WI38 (cell line): ENCODE results near the gene C14orf132.

Experiments
- H3K4me3 ChIP-seq: 2 replicates; pipeline ENCODE4 v1.5.1; 2011; ENCODE audit warnings: low read depth, mild to moderate bottlenecking, control low read depth, low read length
- TF ChIP-seq, protein P1 (sequence below): IDR thresholded peaks from 2 replicates; pipeline ENCODE4 v1.5.1; 2012; ENCODE audit warnings: low read depth, mild to moderate bottlenecking, control low read depth, low read length

The C14orf132 gene

DNA sequence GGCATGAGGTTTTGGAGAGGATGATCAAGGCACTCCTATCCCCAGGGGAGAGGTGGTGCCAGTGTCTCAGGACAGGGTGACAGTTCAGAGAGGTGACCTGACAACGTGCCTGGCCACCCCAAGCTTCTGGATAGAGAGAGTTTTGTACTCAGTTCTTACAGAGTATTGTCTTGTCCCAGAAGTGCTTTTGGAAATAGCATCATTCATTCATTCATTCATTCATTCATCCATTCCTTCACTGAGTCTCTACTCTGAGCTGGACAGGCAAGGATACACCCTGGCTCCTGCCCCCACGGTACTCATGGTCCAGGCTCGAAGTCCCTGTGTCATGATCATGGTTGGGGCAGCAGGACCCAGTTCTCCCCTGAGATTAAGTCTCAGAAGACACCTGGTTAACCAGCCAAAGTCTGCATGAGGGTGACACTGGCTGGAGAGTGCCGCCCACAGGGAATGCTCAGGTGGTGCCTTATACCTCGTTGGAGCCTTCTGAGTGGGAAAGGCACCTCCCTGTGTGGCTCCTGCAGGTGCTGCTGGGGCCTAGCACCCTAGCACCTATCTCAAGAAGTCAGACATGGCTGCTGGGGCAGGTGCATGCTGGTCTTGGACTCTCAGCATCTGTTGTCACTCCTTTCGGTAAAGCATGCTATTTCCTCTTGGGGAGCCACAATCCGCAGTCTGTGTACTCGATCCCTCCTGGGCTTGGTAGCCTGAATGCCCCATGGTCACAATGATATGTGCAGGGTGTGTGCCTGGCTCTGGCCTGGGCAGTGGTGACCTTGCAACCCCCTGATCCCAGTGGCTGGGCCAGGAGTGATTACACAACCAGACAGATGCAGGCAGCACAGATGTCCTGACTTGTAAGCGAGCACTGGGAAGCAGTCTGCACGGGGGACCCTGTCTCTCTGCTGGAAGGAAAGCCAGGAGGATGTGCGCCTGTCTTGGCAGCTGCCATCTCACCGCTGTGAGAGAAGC is 57.8 kb downstream of the C14orf132 start:
- H3K4me3 ChIP-seq: no peak overlapping the region
- TF ChIP-seq, protein P1, sequence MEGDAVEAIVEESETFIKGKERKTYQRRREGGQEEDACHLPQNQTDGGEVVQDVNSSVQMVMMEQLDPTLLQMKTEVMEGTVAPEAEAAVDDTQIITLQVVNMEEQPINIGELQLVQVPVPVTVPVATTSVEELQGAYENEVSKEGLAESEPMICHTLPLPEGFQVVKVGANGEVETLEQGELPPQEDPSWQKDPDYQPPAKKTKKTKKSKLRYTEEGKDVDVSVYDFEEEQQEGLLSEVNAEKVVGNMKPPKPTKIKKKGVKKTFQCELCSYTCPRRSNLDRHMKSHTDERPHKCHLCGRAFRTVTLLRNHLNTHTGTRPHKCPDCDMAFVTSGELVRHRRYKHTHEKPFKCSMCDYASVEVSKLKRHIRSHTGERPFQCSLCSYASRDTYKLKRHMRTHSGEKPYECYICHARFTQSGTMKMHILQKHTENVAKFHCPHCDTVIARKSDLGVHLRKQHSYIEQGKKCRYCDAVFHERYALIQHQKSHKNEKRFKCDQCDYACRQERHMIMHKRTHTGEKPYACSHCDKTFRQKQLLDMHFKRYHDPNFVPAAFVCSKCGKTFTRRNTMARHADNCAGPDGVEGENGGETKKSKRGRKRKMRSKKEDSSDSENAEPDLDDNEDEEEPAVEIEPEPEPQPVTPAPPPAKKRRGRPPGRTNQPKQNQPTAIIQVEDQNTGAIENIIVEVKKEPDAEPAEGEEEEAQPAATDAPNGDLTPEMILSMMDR: no peak

DNA sequence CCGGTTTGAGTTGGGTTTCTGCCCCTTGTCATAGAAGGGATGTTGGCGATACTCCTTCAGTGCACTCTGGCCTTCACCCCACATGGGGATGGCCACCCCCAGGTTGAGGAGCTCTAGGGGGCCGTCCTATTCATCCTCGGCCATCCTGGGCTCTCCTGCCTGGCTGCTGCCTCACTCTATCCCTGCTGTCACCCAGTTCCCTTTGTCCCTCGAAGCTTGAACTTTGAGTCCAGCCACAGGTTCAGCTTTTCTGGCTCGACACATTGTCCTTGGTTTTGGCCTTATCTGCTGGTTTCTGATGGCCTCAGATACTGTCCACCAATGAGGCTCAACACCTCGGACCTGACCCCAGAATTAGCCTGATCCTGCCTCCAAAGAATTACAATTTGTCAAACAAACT is 58.6 kb downstream of the C14orf132 start:
- H3K4me3 ChIP-seq: no peak overlapping the region
- TF ChIP-seq, protein P1: no peak

DNA sequence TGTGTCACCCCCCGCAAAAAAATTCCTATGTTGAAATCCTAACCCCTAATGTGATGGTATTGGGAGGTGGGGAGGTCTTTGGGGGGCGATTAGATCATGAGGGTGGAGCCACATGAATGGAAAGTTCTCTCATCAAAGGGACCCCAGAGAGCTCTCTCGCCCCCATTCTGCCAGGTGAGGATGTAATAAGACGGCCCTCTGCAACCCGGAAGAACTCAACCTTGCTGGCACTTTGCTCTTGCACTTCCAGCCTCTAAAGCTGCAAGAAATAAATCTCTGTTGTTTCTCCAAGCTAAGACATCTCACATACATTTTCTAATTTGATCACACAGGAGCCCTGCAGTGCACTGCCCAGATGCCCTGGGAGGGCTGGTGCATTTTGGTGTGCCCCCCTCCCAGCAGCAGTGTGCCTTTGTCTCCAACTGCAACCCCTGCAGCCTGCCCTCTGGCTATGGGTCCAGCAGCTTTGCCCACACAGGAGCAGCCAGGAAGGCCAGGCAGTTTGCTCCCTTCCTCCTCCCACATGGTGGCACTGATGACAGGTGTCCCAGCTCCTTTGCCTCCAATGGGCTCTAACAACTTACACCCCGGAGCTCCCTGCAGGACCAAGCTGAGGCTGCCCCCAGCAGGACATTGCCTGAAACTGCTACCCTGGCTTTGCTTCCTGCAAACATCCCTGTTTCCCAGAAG is 59.3 kb downstream of the C14orf132 start:
- TF ChIP-seq, protein P1: peak; percentile 92
- no peak overlapping the region for H3K4me3 ChIP-seq

DNA sequence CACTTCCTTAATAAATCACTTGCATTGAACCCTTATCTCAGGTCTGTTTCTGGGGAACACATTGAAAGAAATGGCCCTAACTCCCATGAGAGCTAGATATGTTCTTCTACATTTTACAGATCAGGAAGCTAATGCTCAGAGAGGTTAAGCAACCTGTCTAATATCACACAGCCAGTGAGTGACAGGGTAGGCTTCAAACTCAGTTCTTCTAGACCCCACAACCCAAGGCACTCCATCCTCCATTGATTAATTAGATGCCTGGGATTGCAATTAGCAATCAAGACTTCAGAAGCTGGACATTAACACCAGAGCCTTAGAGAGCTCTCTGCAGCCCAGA is 59.8 kb downstream of the C14orf132 start:
- TF ChIP-seq, protein P1: no peak

DNA sequence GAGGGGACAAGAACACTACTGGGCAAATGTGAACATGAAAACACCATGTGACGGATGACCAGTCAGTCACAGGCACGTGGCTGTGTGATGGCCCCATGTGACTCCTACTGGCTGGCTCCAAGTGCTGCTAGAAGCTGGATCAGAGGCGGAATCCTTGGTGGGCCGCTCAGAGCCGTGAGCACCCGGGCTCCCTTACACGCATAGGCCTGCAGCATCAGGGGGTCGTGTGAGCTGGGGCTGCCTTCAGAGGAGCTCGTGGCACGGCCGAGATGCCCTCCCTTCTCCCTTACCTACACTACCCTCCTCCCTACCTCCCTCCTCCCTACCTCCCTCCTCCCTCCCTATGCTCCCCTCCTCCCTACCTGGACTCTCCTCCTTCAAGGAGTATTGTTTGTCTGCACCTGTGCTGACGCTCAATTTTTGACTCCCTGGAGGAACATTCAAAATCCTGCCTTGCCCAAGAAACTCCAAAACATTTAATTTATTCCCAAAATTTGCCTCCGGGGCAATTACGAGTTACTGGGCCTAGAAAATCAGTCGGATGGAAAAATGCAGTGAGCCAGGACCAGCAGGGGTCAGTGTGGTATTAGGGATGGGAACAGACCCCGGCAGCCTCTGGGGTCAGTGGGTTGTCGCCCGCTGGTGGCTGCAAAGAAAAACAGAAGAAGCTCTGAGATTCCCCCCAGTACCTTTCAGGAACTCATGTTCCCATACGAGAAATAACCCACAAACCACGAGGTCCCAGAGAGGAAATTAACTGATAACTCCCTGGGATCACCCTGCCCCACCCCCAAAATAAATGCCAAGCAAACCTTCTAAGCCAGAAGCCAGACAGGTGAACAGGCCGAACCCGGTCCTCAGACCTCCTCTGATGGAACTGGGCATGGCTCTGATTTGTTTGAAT is 61.3 kb downstream of the C14orf132 start:
- H3K4me3 ChIP-seq: no peak overlapping the region
- TF ChIP-seq, protein P1: peak; percentile 87

More for the DNA sequence above, 59.8 kb downstream of the C14orf132 start:
- H3K4me3 ChIP-seq: no peak overlapping the region

DNA sequence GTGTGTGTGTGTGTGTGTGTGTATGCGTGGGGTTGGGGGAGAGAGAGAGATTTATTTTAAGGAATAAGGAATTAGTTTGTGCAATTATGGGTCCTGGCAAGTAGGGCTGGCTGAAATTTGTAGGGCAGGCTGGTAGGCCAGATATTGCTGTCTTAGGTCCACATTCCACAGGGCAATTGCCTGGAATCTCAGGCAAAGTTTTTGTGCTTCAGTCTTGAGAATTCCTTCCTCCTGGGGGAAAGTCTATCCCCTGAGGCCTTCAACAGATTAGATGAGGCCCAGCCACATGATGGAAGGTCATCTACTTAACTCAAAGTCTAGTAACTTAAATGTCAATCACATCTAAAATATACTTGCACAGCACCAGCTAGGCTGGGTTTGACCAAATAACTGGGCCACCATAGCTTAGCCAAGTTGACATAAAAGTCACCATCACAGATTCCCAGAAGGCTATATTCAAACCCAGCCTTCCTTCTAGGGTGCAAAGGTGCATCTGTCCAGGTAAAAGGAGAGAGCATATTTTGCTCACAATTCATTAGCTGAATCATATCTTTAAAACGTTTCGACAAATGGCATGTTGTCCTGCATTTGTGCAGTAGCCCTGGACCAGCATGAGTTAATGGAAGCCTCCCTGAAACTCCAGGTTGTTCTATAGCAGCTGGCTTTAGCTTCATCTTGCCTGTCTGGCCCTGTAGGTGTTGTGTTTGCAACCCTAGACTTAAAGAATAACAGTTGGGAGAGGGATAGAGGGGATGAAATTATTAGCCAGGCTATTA is 63.1 kb downstream of the C14orf132 start:
- no peak overlapping the region for H3K4me3 ChIP-seq
- TF ChIP-seq, protein P1: no peak
